Activated T-cell treated with anti-CD3 and anti-CD28 coated beads for 1 hour (primary cell): Measurements from ENCODE around the gene POLD4.

Experiments
- DNase-seq: peaks from one replicate; pipeline ENCODE4 v3.0.0-alpha.2; 2020; ENCODE audit warnings: low read depth

The POLD4 gene

DNA sequence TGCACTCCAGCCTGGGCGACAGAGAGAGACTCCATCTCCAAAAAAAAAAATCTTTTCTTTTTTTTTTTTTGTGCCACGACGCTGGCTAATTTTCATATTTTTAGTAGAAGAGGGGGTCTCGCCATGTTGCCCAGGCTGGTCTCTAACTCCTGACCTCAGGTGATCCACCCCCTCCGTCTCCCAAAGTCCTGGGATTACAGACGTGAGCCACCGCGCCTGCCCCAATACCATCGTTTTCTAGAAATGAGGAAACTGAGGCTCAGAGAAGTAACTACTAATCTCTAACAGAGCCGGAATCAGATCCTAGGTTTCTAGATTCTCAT is 36.5 kb downstream of the POLD4 start:
- DNase-seq: no peak

- no peak for DNase-seq
Measured at GRCh38 chr11:67315325-67315909, 37.9 kb downstream of the POLD4 start.

DNA sequence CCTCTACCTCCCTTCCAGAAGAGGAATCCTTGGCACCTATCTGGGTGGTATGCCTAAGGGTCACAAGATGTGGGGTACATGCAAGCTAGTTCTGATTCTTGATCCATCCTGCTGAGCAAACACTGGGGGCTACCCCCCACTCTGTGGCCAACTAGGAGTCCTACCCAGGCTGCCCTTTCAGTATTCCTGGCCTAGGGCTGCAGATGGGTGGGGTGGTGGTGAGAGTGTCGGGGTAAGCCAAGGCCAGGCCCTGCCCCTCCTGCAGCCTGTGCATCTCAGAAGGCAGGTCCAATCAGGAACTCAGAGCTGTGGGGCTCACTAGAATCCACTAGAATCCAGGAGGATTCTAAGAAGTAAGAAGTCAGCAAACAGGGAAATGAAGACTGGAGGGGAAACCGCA is 39.1 kb downstream of the POLD4 start:
- no peak for DNase-seq

DNA sequence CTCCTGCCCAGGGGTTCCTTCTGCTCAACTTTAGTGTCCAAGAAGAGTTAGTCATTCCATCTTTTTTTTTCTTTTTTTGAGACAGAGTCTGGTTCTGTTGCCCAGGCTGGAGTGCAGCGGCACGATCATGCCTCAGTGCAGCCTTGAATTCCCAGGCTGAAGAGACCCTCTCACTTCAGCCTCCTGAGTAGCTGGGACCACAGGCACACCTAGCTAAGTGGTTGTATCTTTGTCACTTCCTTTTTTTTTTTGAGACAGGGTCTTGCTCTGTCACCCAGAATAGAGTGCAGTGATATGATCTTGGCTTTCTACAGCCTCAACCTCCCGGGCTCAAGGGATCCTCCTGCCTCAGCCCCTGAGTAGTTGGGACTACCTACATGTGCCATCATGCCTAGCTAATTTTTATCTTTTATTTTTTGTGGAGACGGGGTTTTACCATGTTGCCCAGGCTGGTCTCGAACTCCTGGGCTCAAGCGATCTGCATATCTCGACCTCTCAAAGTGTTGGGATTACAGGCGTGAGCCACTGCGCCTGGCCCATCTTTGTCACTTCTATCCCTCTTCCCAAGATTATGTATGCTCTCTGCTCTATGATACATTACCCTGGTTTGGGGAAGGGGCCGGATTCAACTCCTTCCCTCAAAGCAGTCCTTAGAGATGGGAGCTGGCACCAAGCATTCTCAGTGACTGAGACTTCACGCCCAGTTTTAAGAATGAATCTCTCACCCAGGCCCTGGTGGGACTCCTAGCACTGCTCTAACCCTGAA is 40.0 kb downstream of the POLD4 start:
- DNase-seq: no peak

GRCh38 chr11:67312187-67313021 is 40.9 kb downstream of the POLD4 start:
- peak; percentile 45 for DNase-seq

- DNase-seq: no peak
Measured at GRCh38 chr11:67311556-67312082, 41.7 kb downstream of the POLD4 start.

DNA sequence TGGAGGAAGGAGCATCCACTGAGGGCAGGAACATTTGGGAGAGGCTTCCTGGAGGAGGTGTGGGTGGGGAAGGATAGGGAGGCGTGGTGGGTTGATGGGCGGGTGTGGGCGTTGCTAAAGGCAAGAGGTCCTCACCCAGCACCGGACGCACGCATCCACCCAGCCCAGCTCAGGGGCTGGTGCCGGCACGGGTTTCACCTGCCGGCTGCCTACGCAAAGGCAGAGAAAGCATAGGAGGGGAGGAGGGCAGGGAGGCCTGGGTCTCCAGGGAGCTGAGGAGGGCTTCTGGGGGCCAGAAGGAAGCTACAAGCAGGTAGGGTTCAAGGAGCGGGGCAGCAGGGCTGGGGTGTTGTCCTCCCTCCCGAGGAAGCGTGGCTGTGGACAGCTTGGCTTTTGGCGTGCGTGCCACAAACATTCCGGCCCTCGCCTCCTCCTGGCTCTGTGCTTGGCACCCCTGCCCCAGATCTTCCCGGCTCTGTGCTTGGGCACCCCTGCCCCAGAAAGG is 42.2 kb downstream of the POLD4 start:
- no peak for DNase-seq

DNA sequence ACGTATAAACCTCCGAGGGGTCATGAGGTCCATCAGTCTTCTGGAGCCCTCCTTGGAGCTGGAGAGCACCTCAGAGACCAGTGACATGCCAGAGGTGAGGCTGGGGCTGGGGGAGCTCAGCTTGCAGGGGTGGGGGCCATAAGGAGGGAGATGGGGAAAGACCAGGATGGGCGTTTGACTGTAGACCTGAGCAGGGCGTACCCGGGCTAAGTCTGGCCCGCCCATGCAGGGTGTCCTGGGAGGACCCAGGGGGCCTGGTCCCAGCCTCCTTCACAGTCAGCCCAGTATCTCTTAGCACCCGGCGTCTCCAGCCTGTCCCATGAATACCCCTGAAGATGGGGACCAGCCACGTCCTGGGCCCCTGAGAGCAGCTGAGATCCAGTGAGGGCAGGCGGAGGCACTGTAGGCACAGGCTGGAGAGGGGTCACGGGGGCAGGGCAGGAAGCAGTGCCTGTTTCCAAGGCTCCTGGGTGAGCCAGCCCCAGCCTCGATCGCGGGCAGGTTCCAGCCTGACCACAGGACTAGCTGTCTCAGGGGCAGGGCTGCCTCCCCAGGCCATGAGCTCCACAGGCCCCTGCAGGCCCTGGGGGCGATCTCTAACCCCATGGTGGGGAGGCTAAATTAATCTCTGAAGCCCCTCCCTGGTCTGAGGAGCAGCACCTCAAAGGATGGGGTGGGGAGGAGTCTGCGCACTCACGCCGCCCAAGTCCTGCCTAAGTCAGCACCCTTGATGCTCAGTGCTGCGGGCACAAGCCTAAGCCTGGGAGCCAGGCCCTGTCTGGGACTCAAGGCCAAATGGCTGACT is 42.9 kb downstream of the POLD4 start:
- no peak for DNase-seq

GRCh38 chr11:67309661-67310061 is 43.7 kb downstream of the POLD4 start:
- no peak for DNase-seq

DNA sequence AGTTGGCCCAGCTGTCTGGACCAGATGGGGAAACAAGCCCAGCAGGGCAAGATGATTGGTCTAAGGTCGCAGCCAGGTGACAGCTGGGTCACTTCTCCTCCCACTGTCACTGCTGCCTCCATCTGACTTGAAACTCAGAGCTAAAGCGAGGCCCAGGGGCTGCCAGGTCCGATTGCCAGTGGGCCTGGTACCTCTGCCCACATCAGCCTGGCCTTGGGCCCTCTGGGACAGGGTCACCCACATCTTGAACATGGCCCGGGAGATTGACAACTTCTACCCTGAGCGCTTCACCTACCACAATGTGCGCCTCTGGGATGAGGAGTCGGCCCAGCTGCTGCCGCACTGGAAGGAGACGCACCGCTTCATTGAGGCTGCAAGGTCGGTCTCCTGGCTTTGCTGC is 44.2 kb downstream of the POLD4 start:
- DNase-seq: no peak

DNA sequence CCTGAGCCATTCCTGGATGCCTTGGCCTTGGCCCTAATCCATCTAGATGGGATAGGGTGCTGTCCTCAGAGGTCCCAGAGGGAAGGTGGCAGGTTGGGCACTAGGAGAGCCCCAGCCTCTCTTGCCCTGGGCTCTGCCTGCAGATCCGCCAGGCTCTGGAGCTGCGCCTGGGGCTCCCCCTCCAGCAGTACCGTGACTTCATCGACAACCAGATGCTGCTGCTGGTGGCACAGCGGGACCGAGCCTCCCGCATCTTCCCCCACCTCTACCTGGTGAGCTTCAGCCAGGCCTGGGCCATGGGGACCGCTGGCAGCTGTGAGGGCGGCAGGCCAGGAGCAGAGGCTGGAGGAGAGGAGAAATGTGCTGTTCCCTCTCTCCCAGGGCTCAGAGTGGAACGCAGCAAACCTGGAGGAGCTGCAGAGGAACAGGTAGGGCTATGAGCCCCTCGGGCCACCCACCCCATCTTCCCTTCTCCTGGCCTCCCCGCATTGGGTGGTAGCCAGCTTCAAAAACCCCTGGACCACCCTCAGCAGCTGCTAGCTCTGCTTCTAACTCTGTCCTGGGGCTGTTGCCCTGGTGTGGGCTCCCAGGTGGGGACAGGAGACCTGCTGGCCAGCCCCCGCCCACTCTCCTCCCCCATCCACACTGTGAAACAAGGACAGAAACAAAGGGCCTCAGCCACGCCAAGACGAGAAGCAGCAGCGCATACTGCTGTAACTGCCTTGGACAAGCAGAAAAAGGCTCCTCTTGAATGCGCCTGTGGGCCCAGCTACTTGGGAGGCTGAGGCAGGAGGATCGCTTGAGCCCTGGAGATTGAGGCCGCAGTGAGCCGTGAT is 45.1 kb downstream of the POLD4 start:
- DNase-seq: no peak

GRCh38 chr11:67307545-67308001 is 45.8 kb downstream of the POLD4 start:
- DNase-seq: no peak

DNA sequence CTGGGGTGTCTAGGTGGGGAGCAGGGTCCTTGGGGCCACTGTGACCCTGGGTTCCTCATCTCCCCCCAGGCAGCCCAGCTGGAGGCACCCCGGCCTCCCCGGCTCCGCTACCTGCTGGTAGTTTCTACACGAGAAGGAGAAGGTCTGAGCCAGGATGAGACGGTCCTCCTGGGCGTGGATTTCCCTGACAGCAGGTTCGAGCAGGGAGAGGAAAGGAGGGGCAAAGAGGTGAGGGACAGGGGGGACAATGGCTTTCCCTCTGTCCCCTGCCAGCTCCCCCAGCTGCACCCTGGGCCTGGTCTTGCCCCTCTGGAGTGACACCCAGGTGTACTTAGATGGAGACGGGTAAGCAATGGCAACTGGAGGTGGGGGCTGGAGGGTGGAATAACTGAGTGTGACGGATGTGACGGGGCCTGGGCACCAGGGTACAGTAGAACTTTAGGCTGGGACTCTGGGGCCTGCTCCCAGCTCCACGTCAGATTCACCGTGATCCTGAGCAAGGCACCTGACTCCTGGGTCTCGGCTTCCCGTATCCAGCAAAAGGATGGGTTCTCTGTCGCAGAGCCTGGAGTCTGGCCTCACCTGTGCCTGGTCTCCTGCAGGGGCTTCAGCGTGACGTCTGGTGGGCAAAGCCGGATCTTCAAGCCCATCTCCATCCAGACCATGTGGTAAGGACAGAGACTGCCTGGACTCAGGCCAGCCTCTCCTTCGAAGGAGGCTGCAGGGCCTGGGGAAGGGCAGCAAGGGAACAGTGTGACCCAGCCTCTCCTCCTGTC is 46.4 kb downstream of the POLD4 start:
- no peak for DNase-seq

GRCh38 chr11:67304511-67305113 is 48.7 kb downstream of the POLD4 start:
- DNase-seq: no peak

DNA sequence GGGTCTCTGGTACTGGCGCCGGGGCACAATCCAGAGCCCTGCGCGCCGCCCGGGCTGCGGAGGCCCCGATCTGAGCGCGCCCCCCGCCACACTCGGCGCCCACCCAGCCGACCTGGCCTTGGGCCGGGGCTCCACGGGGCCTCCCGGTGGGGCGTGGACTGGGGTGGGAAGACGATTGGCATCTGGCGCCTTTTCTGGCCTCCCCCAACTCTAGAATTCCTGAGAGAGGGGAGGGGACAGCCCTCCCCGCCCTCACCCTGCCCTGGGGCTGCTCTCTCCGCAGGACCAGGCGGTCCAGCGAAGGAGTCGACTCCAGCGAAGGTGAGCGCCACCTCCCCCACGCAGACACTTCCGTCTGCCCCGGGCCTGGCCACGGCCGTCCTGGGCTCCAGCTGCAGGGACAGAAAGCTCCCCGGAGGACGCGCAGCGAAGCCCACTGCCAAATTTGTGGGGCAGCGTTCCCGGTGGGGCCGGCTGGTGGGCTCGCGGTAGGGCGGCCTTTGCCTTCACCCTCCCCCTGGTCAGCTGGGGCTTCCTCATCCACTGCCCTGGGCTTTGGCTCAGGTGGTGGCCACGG is 49.4 kb downstream of the POLD4 start:
- no peak for DNase-seq

GRCh38 chr11:67303132-67303834 is 50.1 kb downstream of the POLD4 start, which contains the start of gene SSH3:
Gene SSH3, plus strand, starts transcription at chr11:67303530. Its CDS starts 96 bp downstream, at chr11:67303626.
- no peak for DNase-seq

- DNase-seq: no peak
Measured at GRCh38 chr11:67302571-67303131, 50.7 kb downstream of the POLD4 start.

GRCh38 chr11:67301951-67302516 is 51.3 kb downstream of the POLD4 start:
- no peak for DNase-seq
